Neural cell (in vitro differentiated cells): ENCODE measurements around the gene TXNIP. TPM values are rescaled to one million over a fixed set of nuclear protein-coding genes. Genes with fewer than 3 reads are reported as not detected.

Experiments
- H2AFZ ChIP-seq: fragments of 200-600, 300-800 bp; sonication (generic), shearing (Covaris generic); 2 replicates; pipeline ENCODE4 v1.6.0; 2014; ENCODE audit warnings: low read depth, mild to moderate bottlenecking, antibody characterized with exemption, low read length, moderate library complexity
- H3F3A ChIP-seq: fragments of 200-600 bp; shearing (Covaris generic); 2 replicates; pipeline ENCODE4 v1.6.1; 2016; ENCODE audit warnings: mild to moderate bottlenecking, moderate library complexity, mixed read lengths, antibody characterized with exemption, low read length; ENCODE audit not compliant: insufficient read depth, poor library complexity, severe bottlenecking
- H3K27ac ChIP-seq: fragments of 200-600, 300-800 bp; sonication (generic), shearing (Covaris generic); 2 replicates; pipeline ENCODE4 v1.5.1; 2014; ENCODE audit warnings: mild to moderate bottlenecking, low read length, moderate library complexity
- H3K27me3 ChIP-seq: fragments of 300-800, 200-600 bp; sonication (generic), shearing (Covaris generic); 2 replicates; pipeline ENCODE4 v1.6.0; 2014; ENCODE audit warnings: mild to moderate bottlenecking, low read depth, low read length, moderate library complexity; ENCODE audit not compliant: insufficient read depth
- H3K36me3 ChIP-seq: fragments of 300-800, 200-600 bp; sonication (generic), shearing (Covaris generic); 2 replicates; pipeline ENCODE4 v1.5.1; 2014; ENCODE audit warnings: mild to moderate bottlenecking, antibody characterized with exemption, low read length, moderate library complexity; ENCODE audit not compliant: insufficient read depth
- H3K4me2 ChIP-seq: fragments of 300-800, 200-600 bp; sonication (generic), shearing (Covaris generic); 2 replicates; pipeline ENCODE4 v1.6.0; 2014; ENCODE audit warnings: mild to moderate bottlenecking, low read length
- H3K4me3 ChIP-seq: fragments of 300-800, 200-600 bp; sonication (generic), shearing (Covaris generic); 2 replicates; pipeline ENCODE4 v1.5.1; 2014; ENCODE audit warnings: mild to moderate bottlenecking, low read length, moderate library complexity
- H3K79me2 ChIP-seq: fragments of 200-600 bp; shearing (Covaris generic); replicated peaks from 2 replicates; pipeline ENCODE4 v1.6.0; 2014; ENCODE audit warnings: mild to moderate bottlenecking, low read length, moderate library complexity; ENCODE audit not compliant: insufficient read depth
- H3K9ac ChIP-seq: fragments of 300-800, 200-600 bp; sonication (generic), shearing (Covaris generic); 2 replicates; pipeline ENCODE4 v1.6.1; 2016; ENCODE audit warnings: mild to moderate bottlenecking, low read length, mixed read lengths
- H3K9me2 ChIP-seq: fragments of 200-600 bp; shearing (Covaris generic); 2 replicates; pipeline ENCODE4 v1.6.1; 2016; ENCODE audit warnings: mild to moderate bottlenecking, low read length, mixed read lengths; ENCODE audit not compliant: insufficient read depth
- H3K9me3 ChIP-seq: fragments of 200-600, 300-800 bp; sonication (generic), shearing (Covaris generic); 2 replicates; pipeline ENCODE4 v1.6.1; 2016; ENCODE audit warnings: mild to moderate bottlenecking, mixed run types, low read length, moderate library complexity, mixed read lengths
- H4K20me1 ChIP-seq: fragments of 200-600 bp; shearing (Covaris generic); 2 replicates; pipeline ENCODE4 v1.6.1; 2016; ENCODE audit warnings: mild to moderate bottlenecking, mixed run types; ENCODE audit not compliant: insufficient read depth
- EP300 ChIP-seq: fragments of 450-650 bp; conservative IDR thresholded peaks from 2 replicates; pipeline ENCODE4 v1.6.1; 2014; ENCODE audit warnings: antibody characterized with exemption, mild to moderate bottlenecking, moderate library complexity; ENCODE audit not compliant: poor library complexity, severe bottlenecking
- EZH2 ChIP-seq: fragments of 200-600, 300-800 bp; shearing (Covaris generic), sonication (generic); IDR thresholded peaks from 2 replicates; pipeline ENCODE4 v1.6.1; 2014; ENCODE audit warnings: antibody characterized with exemption, low read length, borderline replicate concordance, mild to moderate bottlenecking; ENCODE audit not compliant: insufficient read depth, poor library complexity, severe bottlenecking
- MXI1 ChIP-seq: fragments of 450-650 bp; conservative IDR thresholded peaks from 2 replicates; pipeline ENCODE4 v1.6.1; 2014; ENCODE audit warnings: antibody characterized with exemption, mild to moderate bottlenecking; ENCODE audit not compliant: poor library complexity, severe bottlenecking
- POLR2AphosphoS5 ChIP-seq: IDR thresholded peaks from 2 replicates; pipeline ENCODE4 v1.6.1; 2012
- RAD21 ChIP-seq: fragments of 450-650 bp; conservative IDR thresholded peaks from 2 replicates; pipeline ENCODE4 v1.6.1; 2014; ENCODE audit warnings: antibody characterized with exemption, mild to moderate bottlenecking, moderate library complexity
- REST ChIP-seq: IDR thresholded peaks from 2 replicates; pipeline ENCODE4 v1.6.1; 2012; ENCODE audit warnings: borderline replicate concordance
- SMC3 ChIP-seq: fragments of 450-650 bp; conservative IDR thresholded peaks from 2 replicates; pipeline ENCODE4 v1.6.1; 2014; ENCODE audit warnings: antibody characterized with exemption, mild to moderate bottlenecking, moderate library complexity; ENCODE audit not compliant: poor library complexity
- TAF1 ChIP-seq: IDR thresholded peaks from 2 replicates; pipeline ENCODE4 v1.6.1; 2012; ENCODE audit warnings: low read depth
- polyA plus RNA-seq: library from polyadenylated mRNA; depleted of rRNA; stranded (reverse); fragments of >200 nt; gene quantifications from 2 replicates; pipeline ENCODE4 v1.2.3, GENCODE V29; 2014
- TF ChIP-seq, protein P1 (sequence below): fragments of 450-650 bp; IDR thresholded peaks from 2 replicates; pipeline ENCODE4 v1.5.1; 2014; ENCODE audit warnings: antibody characterized with exemption, mild to moderate bottlenecking, moderate library complexity; ENCODE audit not compliant: poor library complexity, severe bottlenecking

The TXNIP gene
- polyA plus RNA-seq, 1 donor from 2014 or later = 140 TPM

DNA sequence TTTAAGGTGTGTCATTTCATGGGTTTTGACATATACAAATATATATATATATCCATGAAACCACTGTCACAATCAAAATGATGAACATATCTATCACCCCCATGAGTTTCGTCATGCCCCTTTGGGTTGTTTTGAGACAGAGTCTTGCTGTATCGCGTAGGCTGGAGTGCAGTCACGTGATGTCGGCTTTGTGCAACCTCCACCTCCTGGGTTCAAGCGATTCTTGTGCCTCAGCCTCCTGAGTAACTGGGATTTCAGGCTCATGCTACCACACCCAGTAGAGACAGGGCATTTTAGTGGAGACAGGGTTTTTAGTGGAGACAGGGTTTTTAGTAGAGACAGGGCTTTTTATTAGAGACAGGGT is 17.2 kb upstream of the TXNIP start:
- H3K9me2 ChIP-seq = no peaks in the 10 kb centered on the region
- H3K4me2 ChIP-seq = no peak overlapping the region
- H3K4me3 ChIP-seq = no peak overlapping the region
- H3K79me2 ChIP-seq = no peaks in the 10 kb centered on the region
- no peak overlapping the region for H3K27ac ChIP-seq
- H3K36me3 ChIP-seq = no peaks in the 10 kb centered on the region
- no peak overlapping the region for H3K9ac ChIP-seq
- H3K27me3 ChIP-seq = no peaks in the 10 kb centered on the region
- TF ChIP-seq EP300 (no peak), MXI1 (no peak), POLR2AphosphoS5 (no peak), TAF1 (no peak), REST (no peak), RAD21 (no peak), EZH2 (no peak), SMC3 (no peak)
- TF ChIP-seq, protein P1, sequence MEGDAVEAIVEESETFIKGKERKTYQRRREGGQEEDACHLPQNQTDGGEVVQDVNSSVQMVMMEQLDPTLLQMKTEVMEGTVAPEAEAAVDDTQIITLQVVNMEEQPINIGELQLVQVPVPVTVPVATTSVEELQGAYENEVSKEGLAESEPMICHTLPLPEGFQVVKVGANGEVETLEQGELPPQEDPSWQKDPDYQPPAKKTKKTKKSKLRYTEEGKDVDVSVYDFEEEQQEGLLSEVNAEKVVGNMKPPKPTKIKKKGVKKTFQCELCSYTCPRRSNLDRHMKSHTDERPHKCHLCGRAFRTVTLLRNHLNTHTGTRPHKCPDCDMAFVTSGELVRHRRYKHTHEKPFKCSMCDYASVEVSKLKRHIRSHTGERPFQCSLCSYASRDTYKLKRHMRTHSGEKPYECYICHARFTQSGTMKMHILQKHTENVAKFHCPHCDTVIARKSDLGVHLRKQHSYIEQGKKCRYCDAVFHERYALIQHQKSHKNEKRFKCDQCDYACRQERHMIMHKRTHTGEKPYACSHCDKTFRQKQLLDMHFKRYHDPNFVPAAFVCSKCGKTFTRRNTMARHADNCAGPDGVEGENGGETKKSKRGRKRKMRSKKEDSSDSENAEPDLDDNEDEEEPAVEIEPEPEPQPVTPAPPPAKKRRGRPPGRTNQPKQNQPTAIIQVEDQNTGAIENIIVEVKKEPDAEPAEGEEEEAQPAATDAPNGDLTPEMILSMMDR = no peak
- no peaks in the 10 kb centered on the region for H3F3A ChIP-seq
- no peaks in the 10 kb centered on the region for H3K9me3 ChIP-seq
- no peaks in the 10 kb centered on the region for H4K20me1 ChIP-seq
- no peak overlapping the region for H2AFZ ChIP-seq

- Histone ChIP-seq H3K9me2 (no peaks in the 10 kb centered on the region), H3K4me3 (no peak overlapping the region), H4K20me1 (no peaks in the 10 kb centered on the region), H3F3A (no peaks in the 10 kb centered on the region), H3K36me3 (no peaks in the 10 kb centered on the region), H3K4me2 (no peak overlapping the region), H3K9me3 (no peaks in the 10 kb centered on the region), H2AFZ (no peak overlapping the region), H3K9ac (no peak overlapping the region), H3K27me3 (no peaks in the 10 kb centered on the region), H3K79me2 (no peaks in the 10 kb centered on the region), H3K27ac (no peak overlapping the region)
- TF ChIP-seq SMC3 (peak; percentile 84), RAD21 (peak; percentile 90), TAF1 (no peak)
- TF ChIP-seq, protein P1 = peak; percentile 87
These were observed 16.6 kb upstream of the TXNIP start for GRCh38 chr1:146012703-146013558.
